ENCODE results near the gene MACO1. TPM values are rescaled to one million over a fixed set of nuclear protein-coding genes. Genes with fewer than 3 reads are reported as not detected.
A peak's percentile ranks its signal among the peaks of the same experiment; 100 is the strongest.

Gene MACO1
- total RNA-seq, 1 experiment from 2014 or later = 9.8 TPM

DNA sequence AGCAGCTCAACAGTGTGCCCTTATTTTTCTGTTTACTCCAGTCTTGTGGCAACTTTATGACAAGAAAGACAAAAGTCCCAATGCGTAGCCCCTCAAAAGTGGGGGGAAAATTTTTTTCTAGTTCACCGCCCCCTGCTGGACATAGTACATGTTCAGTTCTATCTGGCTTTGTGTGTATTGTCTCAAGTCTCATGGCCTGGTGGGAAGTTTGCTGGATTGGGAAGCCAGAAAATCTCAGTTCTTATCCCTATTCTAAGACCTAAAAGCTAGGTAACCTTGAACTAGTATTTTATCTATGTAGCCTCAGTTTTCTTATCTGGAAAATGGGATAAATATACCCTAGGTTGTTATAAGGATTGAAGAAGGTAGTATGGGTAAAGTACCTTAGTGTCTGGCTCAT, 56.9 kb downstream of the MACO1 start:
- no peaks in the 10 kb centered on the region for H3K9me3 ChIP-seq (ENCODE audit: control insufficient read depth in 1 of 2, insufficient read depth in 1 of 2, low read depth in 1 of 2, low read length in 2 of 2)
- ChIA-PET CTCF (interaction anchor here (0.7 to 1.8 kb wide), 2 partner anchors 9 to 10 kb away, joined by 3 to 4 read pairs; no protein-coding TSS in a partner anchor), RAD21 (ENCODE audit: low non-redundant PET in 1 of 2, low total read pairs in 2 of 2, uncharacterized antibody in 2 of 2, unreplicated experiment in 2 of 2) (no interaction called here), POLR2A (no interaction called here)
- H3K4me1 ChIP-seq (ENCODE audit: control insufficient read depth in 1 of 2, insufficient read depth in 2 of 2, low read length in 2 of 2) = no peaks in the 10 kb centered on the region
- no peaks in the 10 kb centered on the region for H3K27me3 ChIP-seq (ENCODE audit: insufficient read depth, low read length)
- no peak overlapping the region for H3K9ac ChIP-seq (ENCODE audit: low read length)
- no peak overlapping the region for H3K4me2 ChIP-seq (ENCODE audit: low read length)
- no peak for DNase-seq (ENCODE audit: low read depth, low spot score)
- no peak overlapping the region for H2AFZ ChIP-seq (ENCODE audit: low read depth, low read length, poor library complexity, severe bottlenecking)
- no peak overlapping the region for H3K4me3 ChIP-seq (replicated peaks in 1 of 2; ENCODE audit: low read depth in 1 of 2, low read length in 2 of 2)
- H3K27ac ChIP-seq (ENCODE audit: low read depth, low read length) = no peak overlapping the region
- TF ChIP-seq FOSL1 (IDR thresholded peaks at IDR 0.05; ENCODE audit: low read depth) = no peak
- TF ChIP-seq, protein P1, sequence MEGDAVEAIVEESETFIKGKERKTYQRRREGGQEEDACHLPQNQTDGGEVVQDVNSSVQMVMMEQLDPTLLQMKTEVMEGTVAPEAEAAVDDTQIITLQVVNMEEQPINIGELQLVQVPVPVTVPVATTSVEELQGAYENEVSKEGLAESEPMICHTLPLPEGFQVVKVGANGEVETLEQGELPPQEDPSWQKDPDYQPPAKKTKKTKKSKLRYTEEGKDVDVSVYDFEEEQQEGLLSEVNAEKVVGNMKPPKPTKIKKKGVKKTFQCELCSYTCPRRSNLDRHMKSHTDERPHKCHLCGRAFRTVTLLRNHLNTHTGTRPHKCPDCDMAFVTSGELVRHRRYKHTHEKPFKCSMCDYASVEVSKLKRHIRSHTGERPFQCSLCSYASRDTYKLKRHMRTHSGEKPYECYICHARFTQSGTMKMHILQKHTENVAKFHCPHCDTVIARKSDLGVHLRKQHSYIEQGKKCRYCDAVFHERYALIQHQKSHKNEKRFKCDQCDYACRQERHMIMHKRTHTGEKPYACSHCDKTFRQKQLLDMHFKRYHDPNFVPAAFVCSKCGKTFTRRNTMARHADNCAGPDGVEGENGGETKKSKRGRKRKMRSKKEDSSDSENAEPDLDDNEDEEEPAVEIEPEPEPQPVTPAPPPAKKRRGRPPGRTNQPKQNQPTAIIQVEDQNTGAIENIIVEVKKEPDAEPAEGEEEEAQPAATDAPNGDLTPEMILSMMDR (IDR thresholded peaks at IDR 0.05 in 2 of 3, conservative IDR thresholded peaks at IDR 0.05 in 1 of 3; ENCODE audit: borderline replicate concordance in 1 of 3, insufficient read depth in 1 of 3, low read depth in 2 of 3, low read length in 2 of 3) = peak in 2 of 3 experiments; percentile 63 to 81; a peak in 4 of 6 replicates
- no peak for TF ChIP-seq POLR2AphosphoS5 (IDR thresholded peaks at IDR 0.05; ENCODE audit: low read depth, low read length)
- no peak for TF ChIP-seq POLR2A (IDR thresholded peaks at IDR 0.05; ENCODE audit: borderline replicate concordance, extremely low read depth, insufficient read depth, insufficient read length)
- intact Hi-C loops (cut with micrococcal nuclease) = no loop called here
- no peaks in the 10 kb centered on the region for H3K9me2 ChIP-seq (ENCODE audit: insufficient read depth)
- H3K79me2 ChIP-seq (ENCODE audit: insufficient read depth, low read length) = no peaks in the 10 kb centered on the region
- no TSS peak for BruUV-seq (replicated peaks)
- H4K20me1 ChIP-seq (ENCODE audit: insufficient read depth) = no peaks in the 10 kb centered on the region
- H3K36me3 ChIP-seq (ENCODE audit: control insufficient read depth in 1 of 2, insufficient read depth in 2 of 2, low read length in 2 of 2) = peaks cover 0 to 2% of the 10 kb centered on the region in 2 experiments; a peak in 1 of 4 replicates
- ATAC-seq = no peak

DNA sequence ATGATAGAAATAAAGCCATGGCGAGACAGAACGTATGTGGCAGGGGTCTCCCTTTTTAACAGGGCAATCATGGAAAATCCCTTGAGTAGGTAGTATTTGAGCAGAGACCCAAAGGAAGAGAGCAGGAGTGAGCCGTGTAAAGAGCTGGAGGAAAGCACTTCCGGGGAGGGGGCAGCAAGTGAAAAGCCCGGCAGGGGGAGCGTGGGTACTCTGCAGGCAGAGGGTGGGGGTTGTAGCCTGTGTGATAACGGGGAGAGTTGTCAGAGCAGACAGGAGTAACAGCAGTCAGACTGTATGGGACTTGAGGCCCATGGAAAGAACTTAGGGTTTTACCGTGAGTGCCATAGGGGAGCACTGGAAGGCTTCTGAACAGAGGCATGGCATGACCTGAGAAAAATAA, 61.6 kb downstream of the MACO1 start:
- ChIA-PET POLR2A (interaction anchor here (0.9 kb wide), 1 partner anchor 62 kb away, joined by 3 read pairs; the partner anchor contains the start of gene MACO1), CTCF (no interaction called here), RAD21 (ENCODE audit: low non-redundant PET in 1 of 2, low total read pairs in 2 of 2, uncharacterized antibody in 2 of 2, unreplicated experiment in 2 of 2) (no interaction called here)
- no peak overlapping the region for H3K9ac ChIP-seq (ENCODE audit: low read length)
- H2AFZ ChIP-seq (ENCODE audit: low read depth, low read length, poor library complexity, severe bottlenecking) = no peak overlapping the region
- H3K4me2 ChIP-seq (ENCODE audit: low read length) = no peak overlapping the region
- no peaks in the 10 kb centered on the region for H3K27me3 ChIP-seq (ENCODE audit: insufficient read depth, low read length)
- no peaks in the 10 kb centered on the region for H3K79me2 ChIP-seq (ENCODE audit: insufficient read depth, low read length)
- peaks cover 0 to 2% of the 10 kb centered on the region in 2 experiments; a peak in 2 of 4 replicates for H3K36me3 ChIP-seq (ENCODE audit: control insufficient read depth in 1 of 2, insufficient read depth in 2 of 2, low read length in 2 of 2)
- TF ChIP-seq EZH2 (IDR thresholded peaks at IDR 0.05) (no peak), POLR2A (IDR thresholded peaks at IDR 0.05; ENCODE audit: borderline replicate concordance, extremely low read depth, insufficient read depth, insufficient read length) (no peak), SIN3A (IDR thresholded peaks at IDR 0.05; ENCODE audit: low read depth) (no peak), ZFX (IDR thresholded peaks at IDR 0.05) (no peak), JUND (IDR thresholded peaks at IDR 0.05) (no peak), CEBPB (IDR thresholded peaks at IDR 0.05; ENCODE audit: low read depth) (no peak), POLR2AphosphoS5 (IDR thresholded peaks at IDR 0.05; ENCODE audit: low read depth, low read length) (no peak), RAD21 (IDR thresholded peaks at IDR 0.05; ENCODE audit: low read depth) (no peak), EZH2phosphoT487 (IDR thresholded peaks at IDR 0.05; ENCODE audit: borderline replicate concordance) (no peak), FOSL1 (IDR thresholded peaks at IDR 0.05; ENCODE audit: low read depth) (no peak)
- TF ChIP-seq, protein P1 (IDR thresholded peaks at IDR 0.05 in 2 of 3, conservative IDR thresholded peaks at IDR 0.05 in 1 of 3; ENCODE audit: borderline replicate concordance in 1 of 3, insufficient read depth in 1 of 3, low read depth in 2 of 3, low read length in 2 of 3) = no peak
- TF ChIP-seq, protein P2, sequence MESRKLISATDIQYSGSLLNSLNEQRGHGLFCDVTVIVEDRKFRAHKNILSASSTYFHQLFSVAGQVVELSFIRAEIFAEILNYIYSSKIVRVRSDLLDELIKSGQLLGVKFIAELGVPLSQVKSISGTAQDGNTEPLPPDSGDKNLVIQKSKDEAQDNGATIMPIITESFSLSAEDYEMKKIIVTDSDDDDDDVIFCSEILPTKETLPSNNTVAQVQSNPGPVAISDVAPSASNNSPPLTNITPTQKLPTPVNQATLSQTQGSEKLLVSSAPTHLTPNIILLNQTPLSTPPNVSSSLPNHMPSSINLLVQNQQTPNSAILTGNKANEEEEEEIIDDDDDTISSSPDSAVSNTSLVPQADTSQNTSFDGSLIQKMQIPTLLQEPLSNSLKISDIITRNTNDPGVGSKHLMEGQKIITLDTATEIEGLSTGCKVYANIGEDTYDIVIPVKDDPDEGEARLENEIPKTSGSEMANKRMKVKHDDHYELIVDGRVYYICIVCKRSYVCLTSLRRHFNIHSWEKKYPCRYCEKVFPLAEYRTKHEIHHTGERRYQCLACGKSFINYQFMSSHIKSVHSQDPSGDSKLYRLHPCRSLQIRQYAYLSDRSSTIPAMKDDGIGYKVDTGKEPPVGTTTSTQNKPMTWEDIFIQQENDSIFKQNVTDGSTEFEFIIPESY (IDR thresholded peaks at IDR 0.05; ENCODE audit: extremely low read depth, insufficient replicate concordance, low read length) = no peak
- no peaks in the 10 kb centered on the region for H3K9me2 ChIP-seq (ENCODE audit: insufficient read depth)
- BruUV-seq (replicated peaks) = no TSS peak
- intact Hi-C loops (cut with micrococcal nuclease) = no loop called here
- no peaks in the 10 kb centered on the region for H4K20me1 ChIP-seq (ENCODE audit: insufficient read depth)
- ATAC-seq (no peak), DNase-seq (ENCODE audit: low read depth, low spot score) (no peak)
- no peak overlapping the region for H3K4me3 ChIP-seq (replicated peaks in 1 of 2; ENCODE audit: low read depth in 1 of 2, low read length in 2 of 2)
- H3K4me1 ChIP-seq (ENCODE audit: control insufficient read depth in 1 of 2, insufficient read depth in 2 of 2, low read length in 2 of 2) = no peaks in the 10 kb centered on the region
- H3K27ac ChIP-seq (ENCODE audit: low read depth, low read length) = no peak overlapping the region
- no peaks in the 10 kb centered on the region for H3K9me3 ChIP-seq (ENCODE audit: control insufficient read depth in 1 of 2, insufficient read depth in 1 of 2, low read depth in 1 of 2, low read length in 2 of 2)
